Measurements from ENCODE around the gene HNRNPH3.
A peak's percentile ranks its signal among the peaks of the same experiment; 100 is the strongest.

The HNRNPH3 gene

GRCh38 chr10:68331455-68332258, at the start of gene HNRNPH3:
TSS of gene HNRNPH3 (plus strand) at chr10:68332064. CDS start at chr10:68337222, 5,158 bp downstream.
- TF ChIP-seq ZFX (IDR thresholded peaks at IDR 0.05) = 0 out of 2 replicates have a peak, but pooled peaks have one; percentile 6
- TF ChIP-seq CTCF (conservative IDR thresholded peaks at IDR 0.05) = no peak; the same call in 1 of the 2 replicates
- peak within 1 kb of the TSS; percentile 99 for H3K27ac ChIP-seq

- TF ChIP-seq ZFX (IDR thresholded peaks at IDR 0.05) = no peak
- TF ChIP-seq CTCF (conservative IDR thresholded peaks at IDR 0.05) = no peak
- no peak overlapping the region for H3K27ac ChIP-seq
These were observed 47.5 kb upstream of the HNRNPH3 start for GRCh38 chr10:68284062-68285001.

GRCh38 chr10:68288717-68289116, 43.1 kb upstream of the HNRNPH3 start:
- TF ChIP-seq ZFX (IDR thresholded peaks at IDR 0.05) (no peak), CTCF (conservative IDR thresholded peaks at IDR 0.05) (no peak)
- no peak overlapping the region for H3K27ac ChIP-seq

- TF ChIP-seq ZFX (IDR thresholded peaks at IDR 0.05) = no peak
- TF ChIP-seq CTCF (conservative IDR thresholded peaks at IDR 0.05) = no peak
- H3K27ac ChIP-seq = no peak overlapping the region
These were observed 41.1 kb upstream of the HNRNPH3 start for GRCh38 chr10:68290736-68291135.

GRCh38 chr10:68296843-68297663, 34.8 kb upstream of the HNRNPH3 start:
- H3K27ac ChIP-seq = no peak overlapping the region
- TF ChIP-seq CTCF (conservative IDR thresholded peaks at IDR 0.05) = no peak
- no peak for TF ChIP-seq ZFX (IDR thresholded peaks at IDR 0.05)

GRCh38 chr10:68301301-68301700, 30.6 kb upstream of the HNRNPH3 start:
- H3K27ac ChIP-seq = no peak overlapping the region
- TF ChIP-seq CTCF (conservative IDR thresholded peaks at IDR 0.05) = no peak
- TF ChIP-seq ZFX (IDR thresholded peaks at IDR 0.05) = no peak

Data from C4-2B (cell line).